Vagina (tissue), 2 donors: ENCODE data around the gene FAM53B. TPM values are rescaled to one million over a fixed set of nuclear protein-coding genes. Genes with fewer than 3 reads are reported as not detected.

Experiments
- DNase-seq, 2 donors: peaks; one replicate each; pipeline ENCODE4 v3.0.0-alpha.2; 2017; ENCODE audit errors: extremely low spot score in 2 of 2
- H3K27ac ChIP-seq: fragments of 200-600 bp; sonication (generic); one replicate; pipeline ENCODE4 v1.5.1; 2019
- H3K27me3 ChIP-seq: fragments of 200-600 bp; sonication (generic); one replicate; pipeline ENCODE4 v1.5.1; 2019
- H3K36me3 ChIP-seq, 2 donors: fragments of 200-600 bp; sonication (generic); one replicate each; pipeline ENCODE4 v1.5.1; 2017 to 2019
- H3K4me1 ChIP-seq: fragments of 200-600 bp; sonication (generic); one replicate; pipeline ENCODE4 v1.5.1; 2019
- H3K4me3 ChIP-seq, 2 donors: fragments of 200-600 bp; sonication (generic); 1 replicate in 1 of 2; 2 replicates in 1 of 2; pipeline ENCODE4 v1.5.1; 2016 to 2019
- H3K9me3 ChIP-seq: fragments of 200-600 bp; sonication (generic); one replicate; pipeline ENCODE4 v1.5.1; 2019
- POLR2A ChIP-seq, 2 donors: fragments of 450-650 bp; IDR thresholded peaks; one replicate each; pipeline ENCODE4 v1.6.1; 2017; ENCODE audit warnings: antibody characterized with exemption in 2 of 2, mild to moderate bottlenecking in 2 of 2, moderate library complexity in 2 of 2
- POLR2AphosphoS5 ChIP-seq, 2 donors: sonication (generic); formaldehyde crosslinking; IDR thresholded peaks; one replicate each; pipeline ENCODE4 v1.9.0; 2017; ENCODE audit warnings: antibody characterized with exemption in 2 of 2, mild to moderate bottlenecking in 2 of 2, low read depth in 1 of 2; ENCODE audit not compliant: insufficient read depth in 1 of 2
- intact Hi-C: fragments of 100-400 bp; cut with DNase I; formaldehyde crosslinking; loops from one replicate; pipeline ENCODE4 v1.15.1; 2023
- small RNA-seq: library from RNA; depleted of rRNA; stranded (forward); fragments of <200 nt; gene quantifications from one replicate; pipeline ENCODE3, GENCODE V24; 2016
- total RNA-seq: library from RNA; depleted of rRNA; stranded (reverse); fragments of >200 nt; gene quantifications from one replicate; pipeline ENCODE4 v1.2.3, GENCODE V29; 2016
- TF ChIP-seq, protein P1 (sequence below), 3 experiments: fragments of 450-650 bp in 2 of 3; fragments of 200-600 bp in 1 of 3; sonication (generic) in 1 of 3; IDR thresholded peaks; one replicate each; pipeline ENCODE4 v1.5.1; 2017 to 2019; ENCODE audit warnings: antibody characterized with exemption in 3 of 3, mild to moderate bottlenecking in 2 of 3, moderate library complexity in 2 of 3

Gene FAM53B
- total RNA-seq, 1 donor from 2014 or later: 35.1 TPM

DNA sequence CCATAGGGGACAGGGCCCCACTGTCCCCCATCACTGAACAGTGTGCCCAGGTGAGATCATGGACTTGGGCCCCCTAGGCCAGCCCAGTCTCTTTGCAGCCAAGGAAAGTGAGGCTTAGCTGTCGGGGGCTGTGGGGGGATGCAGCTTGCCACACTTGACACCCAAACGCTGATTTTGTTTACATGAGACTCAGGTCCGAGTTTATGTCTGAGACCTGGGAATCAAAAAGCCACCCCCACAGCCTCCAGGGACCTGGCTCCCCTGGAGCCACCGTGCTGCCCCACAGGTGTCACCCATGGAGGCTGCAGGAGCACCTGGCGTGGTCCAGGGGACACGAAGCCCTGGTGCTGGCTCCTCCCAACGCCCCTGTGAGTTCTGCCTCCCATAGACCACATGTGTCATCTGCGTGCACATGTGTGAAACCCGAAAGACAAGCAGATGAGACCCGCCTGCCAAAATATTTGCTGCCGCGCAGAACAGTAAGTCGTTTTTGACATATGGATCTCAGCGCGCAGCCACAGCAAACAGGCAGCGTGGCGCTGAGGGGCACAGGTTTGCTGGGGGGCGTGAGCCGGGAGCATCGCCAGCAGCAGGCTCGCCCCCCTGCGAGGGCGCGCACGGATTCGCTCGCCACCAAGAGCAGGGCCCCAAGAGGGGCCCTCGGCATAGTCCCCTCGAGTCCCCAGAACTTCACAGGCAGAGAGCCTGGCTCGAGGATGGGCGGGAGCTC, 170.3 kb downstream of the FAM53B start:
- TF ChIP-seq, protein P1, sequence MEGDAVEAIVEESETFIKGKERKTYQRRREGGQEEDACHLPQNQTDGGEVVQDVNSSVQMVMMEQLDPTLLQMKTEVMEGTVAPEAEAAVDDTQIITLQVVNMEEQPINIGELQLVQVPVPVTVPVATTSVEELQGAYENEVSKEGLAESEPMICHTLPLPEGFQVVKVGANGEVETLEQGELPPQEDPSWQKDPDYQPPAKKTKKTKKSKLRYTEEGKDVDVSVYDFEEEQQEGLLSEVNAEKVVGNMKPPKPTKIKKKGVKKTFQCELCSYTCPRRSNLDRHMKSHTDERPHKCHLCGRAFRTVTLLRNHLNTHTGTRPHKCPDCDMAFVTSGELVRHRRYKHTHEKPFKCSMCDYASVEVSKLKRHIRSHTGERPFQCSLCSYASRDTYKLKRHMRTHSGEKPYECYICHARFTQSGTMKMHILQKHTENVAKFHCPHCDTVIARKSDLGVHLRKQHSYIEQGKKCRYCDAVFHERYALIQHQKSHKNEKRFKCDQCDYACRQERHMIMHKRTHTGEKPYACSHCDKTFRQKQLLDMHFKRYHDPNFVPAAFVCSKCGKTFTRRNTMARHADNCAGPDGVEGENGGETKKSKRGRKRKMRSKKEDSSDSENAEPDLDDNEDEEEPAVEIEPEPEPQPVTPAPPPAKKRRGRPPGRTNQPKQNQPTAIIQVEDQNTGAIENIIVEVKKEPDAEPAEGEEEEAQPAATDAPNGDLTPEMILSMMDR (IDR thresholded peaks at IDR 0.05): no peak
- no peak for TF ChIP-seq POLR2AphosphoS5 (IDR thresholded peaks at IDR 0.05; ENCODE audit: insufficient read depth in 1 of 2, low read depth in 1 of 2)
- no peak for TF ChIP-seq POLR2A (IDR thresholded peaks at IDR 0.05)
- intact Hi-C loops: no loop called here
- no peak for DNase-seq

DNA sequence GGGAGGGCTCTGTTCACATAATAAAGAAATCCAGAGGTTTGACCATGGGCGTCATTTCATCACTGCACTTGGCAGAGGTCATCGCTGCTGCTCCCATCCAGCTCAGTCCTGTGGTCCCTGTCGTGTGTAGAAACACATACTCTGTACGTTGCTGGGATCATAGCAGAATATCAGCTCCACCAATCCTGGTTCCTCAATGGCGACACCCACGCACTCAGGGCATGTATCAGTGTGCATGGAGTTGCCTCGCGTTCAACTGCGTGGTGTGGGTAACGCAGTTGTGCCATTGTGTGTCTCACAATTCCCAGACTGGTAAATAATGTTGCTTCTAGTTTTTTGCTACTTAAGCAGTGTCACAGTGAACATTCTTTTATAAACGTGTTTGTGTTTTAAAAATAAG, 171.4 kb downstream of the FAM53B start:
- H3K27me3 ChIP-seq: no peaks in the 10 kb centered on the region
- DNase-seq: no peak
- H3K4me3 ChIP-seq: no peak overlapping the region
- no peaks in the 10 kb centered on the region for H3K36me3 ChIP-seq
- intact Hi-C loops: no loop called here
- TF ChIP-seq POLR2A (IDR thresholded peaks at IDR 0.05): no peak
- TF ChIP-seq, protein P1 (IDR thresholded peaks at IDR 0.05): no peak
- TF ChIP-seq POLR2AphosphoS5 (IDR thresholded peaks at IDR 0.05; ENCODE audit: insufficient read depth in 1 of 2, low read depth in 1 of 2): no peak
- no peaks in the 10 kb centered on the region for H3K4me1 ChIP-seq
- no peak overlapping the region for H3K27ac ChIP-seq
- H3K9me3 ChIP-seq: no peaks in the 10 kb centered on the region

More for the DNA sequence above, 170.3 kb downstream of the FAM53B start:
- Histone ChIP-seq H3K9me3 (no peaks in the 10 kb centered on the region), H3K36me3 (no peaks in the 10 kb centered on the region), H3K27me3 (no peaks in the 10 kb centered on the region), H3K4me1 (peaks cover 6% of the 10 kb centered on the region), H3K27ac (no peak overlapping the region), H3K4me3 (no peak overlapping the region)

DNA sequence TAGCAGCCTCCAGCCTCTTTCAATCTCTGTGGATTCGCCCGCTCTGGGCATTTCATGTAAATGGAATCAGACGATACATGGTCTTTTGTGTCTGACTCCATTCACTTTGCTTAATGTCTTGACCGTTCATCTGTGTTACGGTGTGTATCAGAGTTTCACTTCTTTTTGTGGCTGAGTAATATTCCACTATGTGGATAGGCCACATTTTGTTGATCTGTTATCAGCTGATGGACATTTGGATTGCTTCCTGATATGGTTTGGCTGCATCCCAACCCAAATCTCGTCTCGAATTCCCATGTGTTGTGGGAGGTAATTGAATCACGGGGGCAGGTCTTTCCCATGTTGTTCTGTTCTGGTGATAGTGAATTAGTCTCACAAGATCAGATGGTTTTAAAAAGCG, 173.5 kb downstream of the FAM53B start:
- no peak for DNase-seq
- H3K27me3 ChIP-seq: no peaks in the 10 kb centered on the region
- TF ChIP-seq POLR2A (IDR thresholded peaks at IDR 0.05): no peak
- TF ChIP-seq, protein P1 (IDR thresholded peaks at IDR 0.05): no peak
- TF ChIP-seq POLR2AphosphoS5 (IDR thresholded peaks at IDR 0.05; ENCODE audit: insufficient read depth in 1 of 2, low read depth in 1 of 2): no peak
- H3K4me1 ChIP-seq: no peaks in the 10 kb centered on the region
- H3K36me3 ChIP-seq: no peaks in the 10 kb centered on the region
- no peaks in the 10 kb centered on the region for H3K9me3 ChIP-seq
- no peak overlapping the region for H3K4me3 ChIP-seq
- H3K27ac ChIP-seq: no peak overlapping the region
- intact Hi-C loops: no loop called here

DNA sequence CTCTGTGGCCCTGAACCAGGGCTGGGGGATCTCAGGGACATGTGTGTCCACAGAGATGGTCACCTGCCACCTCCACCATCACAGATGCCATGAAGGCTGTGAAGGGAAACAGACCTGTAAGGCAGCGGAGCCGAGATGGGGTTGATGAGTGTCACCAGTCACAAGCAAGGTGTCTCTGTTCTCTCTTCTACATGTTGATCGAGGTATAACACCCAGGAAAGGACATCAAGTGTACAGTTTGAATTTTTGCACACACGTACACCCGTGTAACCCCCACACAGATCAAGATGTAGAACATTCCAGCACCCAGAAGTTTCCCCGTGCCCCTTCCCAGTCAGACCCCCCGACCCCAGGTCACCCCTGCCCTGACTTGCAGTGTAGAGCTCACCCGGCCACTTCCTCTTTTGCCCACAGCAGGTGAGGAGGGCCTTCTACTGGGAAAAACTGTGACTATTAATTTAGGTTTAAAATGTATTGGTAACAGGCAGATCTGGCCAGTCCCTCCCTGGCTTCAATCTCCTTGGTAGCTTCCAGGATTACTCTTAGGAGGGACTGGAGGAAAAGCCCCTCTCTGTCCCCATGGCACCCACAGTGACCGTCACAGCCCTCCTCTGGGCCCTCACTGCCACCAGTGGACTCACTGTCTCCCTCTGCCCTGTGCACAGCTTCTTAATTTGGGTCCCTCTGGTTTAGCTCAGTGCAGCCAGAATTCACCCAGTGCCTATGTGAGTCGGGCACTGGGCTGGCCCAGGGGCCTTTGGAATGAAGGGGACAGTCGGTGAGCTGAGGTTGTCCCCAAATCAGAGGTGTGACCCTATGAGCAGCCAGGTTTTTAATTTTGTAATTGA, 174.3 kb downstream of the FAM53B start:
- H3K4me1 ChIP-seq: no peaks in the 10 kb centered on the region
- H3K9me3 ChIP-seq: no peaks in the 10 kb centered on the region
- H3K27ac ChIP-seq: no peak overlapping the region
- intact Hi-C loops: no loop called here
- DNase-seq: no peak
- no peaks in the 10 kb centered on the region for H3K27me3 ChIP-seq
- no peak overlapping the region for H3K4me3 ChIP-seq
- TF ChIP-seq POLR2AphosphoS5 (IDR thresholded peaks at IDR 0.05; ENCODE audit: insufficient read depth in 1 of 2, low read depth in 1 of 2) (no peak), POLR2A (IDR thresholded peaks at IDR 0.05) (no peak)
- TF ChIP-seq, protein P1 (IDR thresholded peaks at IDR 0.05): no peak
- no peaks in the 10 kb centered on the region for H3K36me3 ChIP-seq

Small RNA genes lying within 50 kb of the gene (small RNA-seq; reads per million reads assigned to genes)
- gene RF00019: not detected

Other genes starting within 250 kb of the FAM53B start
- 17.9 TPM for gene EEF1AKMT2, start 47.5 kb upstream of the FAM53B start, total RNA-seq
- gene ABRAXAS2, start 57.4 kb upstream of the FAM53B start, total RNA-seq: 9.3 TPM
- 23.8 TPM for gene ZRANB1, start 197.7 kb upstream of the FAM53B start, total RNA-seq